ENCODE results near the gene SLC11A1. TPM values are rescaled to one million over a fixed set of nuclear protein-coding genes. Genes with fewer than 3 reads are reported as not detected.

The SLC11A1 gene
- total and polyA plus RNA-seq, 2 of the 4 experiments (the other 2 are of a cell fraction), result under 0.01 to 0.07 TPM

GRCh38 chr2:218396688-218397462 is 14.8 kb downstream of the SLC11A1 start (continued):
- TF ChIP-seq, protein P1, sequence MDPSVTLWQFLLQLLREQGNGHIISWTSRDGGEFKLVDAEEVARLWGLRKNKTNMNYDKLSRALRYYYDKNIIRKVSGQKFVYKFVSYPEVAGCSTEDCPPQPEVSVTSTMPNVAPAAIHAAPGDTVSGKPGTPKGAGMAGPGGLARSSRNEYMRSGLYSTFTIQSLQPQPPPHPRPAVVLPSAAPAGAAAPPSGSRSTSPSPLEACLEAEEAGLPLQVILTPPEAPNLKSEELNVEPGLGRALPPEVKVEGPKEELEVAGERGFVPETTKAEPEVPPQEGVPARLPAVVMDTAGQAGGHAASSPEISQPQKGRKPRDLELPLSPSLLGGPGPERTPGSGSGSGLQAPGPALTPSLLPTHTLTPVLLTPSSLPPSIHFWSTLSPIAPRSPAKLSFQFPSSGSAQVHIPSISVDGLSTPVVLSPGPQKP (IDR thresholded peaks at IDR 0.05; ENCODE audit: borderline replicate concordance, low read depth, low read length), result no peak
- TF ChIP-seq RCOR1 (IDR thresholded peaks at IDR 0.05; ENCODE audit: insufficient replicate concordance, low read length), result no peak
- TF ChIP-seq CEBPB (IDR thresholded peaks at IDR 0.05; ENCODE audit: low read depth, low read length), result no peak
